Endometrial microvascular endothelial cells (primary cell): ENCODE data around the gene CCT8. TPM values are rescaled to one million over a fixed set of nuclear protein-coding genes. Genes with fewer than 3 reads are reported as not detected.
"Not testable (repeated sequence)": the region's sequence is repeated elsewhere in the genome, so short reads cannot be mapped to it uniquely, and the experiment has no call there.

Experiments used
- in situ Hi-C: cut with HindIII; loops from 2 replicates; pipeline ENCODE4 v1.10.0; 2017; ENCODE audit warnings: low sequenced_read_pairs, low pct_unique_long_range_greater_than_20kb; ENCODE audit errors: inconsistent ontology term
- total RNA-seq: library from RNA; depleted of rRNA; stranded (reverse); fragments of >200 nt; gene quantifications from one replicate; pipeline ENCODE4 v1.2.3, GENCODE V29; 2015; ENCODE audit errors: inconsistent ontology term

CCT8 gene
- total RNA-seq, 1 donor from 2014 or later = 268 TPM

- in situ Hi-C loops = no loop called here
Measured at GRCh38 chr21:29033871-29034270, 39.6 kb downstream of the CCT8 start.

GRCh38 chr21:29033301-29033700 lies 40.1 kb downstream of the CCT8 start:
- in situ Hi-C loops = no loop called here

- in situ Hi-C loops = no loop called here
Measured at GRCh38 chr21:29030909-29031308, 42.5 kb downstream of the CCT8 start.

GRCh38 chr21:29029524-29029923 lies 43.9 kb downstream of the CCT8 start:
- in situ Hi-C loops = no loop called here

GRCh38 chr21:29025328-29025713 lies 48.1 kb downstream of the CCT8 start:
- in situ Hi-C loops = no loop called here

GRCh38 chr21:29024474-29025327 lies 48.7 kb downstream of the CCT8 start, which contains the start of gene USP16:
TSS of gene USP16 (plus strand) at chr21:29024668. CDS start at chr21:29027914, 3,246 bp downstream.
- in situ Hi-C loops = no loop called here

- in situ Hi-C loops = no loop called here
Measured at GRCh38 chr21:29022166-29022565, 51.3 kb downstream of the CCT8 start.

- in situ Hi-C loops = no loop called here
Measured at GRCh38 chr21:29018540-29018939, 54.9 kb downstream of the CCT8 start.

GRCh38 chr21:29017639-29018237 lies 55.7 kb downstream of the CCT8 start:
- in situ Hi-C loops = no loop called here

GRCh38 chr21:29011236-29011635 lies 62.2 kb downstream of the CCT8 start:
- in situ Hi-C loops = not testable (repeated sequence)

- in situ Hi-C loops = no loop called here
Measured at GRCh38 chr21:29008367-29008766, 65.1 kb downstream of the CCT8 start.

- in situ Hi-C loops = no loop called here
Measured at GRCh38 chr21:29007810-29008209, 65.6 kb downstream of the CCT8 start.

GRCh38 chr21:29007135-29007534 lies 66.3 kb downstream of the CCT8 start:
- in situ Hi-C loops = no loop called here

Other genes starting within 250 kb of the CCT8 start
- gene LTN1, start 80.8 kb downstream of the CCT8 start, total RNA-seq = 25.6 TPM
- gene RWDD2B, start 54.3 kb downstream of the CCT8 start, total RNA-seq = 17.2 TPM
- gene USP16, start 49.0 kb downstream of the CCT8 start, total RNA-seq = 20.5 TPM
- 6.8 TPM for gene MAP3K7CL, start 57.0 kb upstream of the CCT8 start, total RNA-seq
- 11.5 TPM for gene BACH1, start 225.3 kb upstream of the CCT8 start, total RNA-seq